OCI-LY7 (cell line): Measurements from ENCODE around the gene YPEL3.

Experiments
- EZH2phosphoT487 ChIP-seq: fragments of 200-600 bp; sonication (generic); IDR thresholded peaks from 2 replicates; pipeline ENCODE4 v1.6.1; 2018; ENCODE audit warnings: low read depth, borderline replicate concordance, mild to moderate bottlenecking, mixed run types, antibody characterized with exemption, low read length, moderate library complexity, mixed read lengths
- TF ChIP-seq, protein P1 (sequence below): fragments of 200-600 bp; sonication (generic); conservative IDR thresholded peaks from 2 replicates; pipeline ENCODE4 v1.5.1; 2014; ENCODE audit warnings: mild to moderate bottlenecking, antibody characterized with exemption, low read length, moderate library complexity, mixed read lengths

DNA sequence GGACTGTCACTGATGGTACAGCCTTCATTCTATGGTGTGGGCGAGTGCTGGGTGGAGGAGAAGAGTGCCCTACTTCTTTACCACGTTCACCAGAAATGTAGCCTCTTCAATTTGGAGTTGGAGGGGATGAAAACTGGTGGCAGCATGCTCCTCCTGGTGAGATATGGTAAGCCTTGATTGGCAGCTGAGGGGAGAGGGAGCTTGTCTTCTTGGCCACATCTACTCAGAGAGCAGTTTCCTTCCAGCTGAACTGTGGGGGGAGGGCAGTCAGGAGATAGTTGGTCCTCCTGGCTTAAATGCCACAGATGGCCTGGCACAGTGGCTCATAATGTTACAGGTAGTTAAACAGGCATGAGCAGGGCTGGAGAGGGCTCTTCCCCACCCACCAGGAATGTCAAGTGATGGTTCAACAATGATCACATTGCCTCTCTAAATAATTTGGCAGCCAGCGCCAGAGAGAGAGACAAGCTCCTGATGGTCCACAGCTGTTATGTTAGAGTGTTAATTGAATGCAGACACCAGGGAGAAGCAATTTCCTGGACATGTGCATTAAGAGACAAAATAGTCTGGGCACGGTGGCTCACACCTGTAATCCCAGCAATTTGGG lies 36.0 kb upstream of the YPEL3 start:
- TF ChIP-seq, protein P1, sequence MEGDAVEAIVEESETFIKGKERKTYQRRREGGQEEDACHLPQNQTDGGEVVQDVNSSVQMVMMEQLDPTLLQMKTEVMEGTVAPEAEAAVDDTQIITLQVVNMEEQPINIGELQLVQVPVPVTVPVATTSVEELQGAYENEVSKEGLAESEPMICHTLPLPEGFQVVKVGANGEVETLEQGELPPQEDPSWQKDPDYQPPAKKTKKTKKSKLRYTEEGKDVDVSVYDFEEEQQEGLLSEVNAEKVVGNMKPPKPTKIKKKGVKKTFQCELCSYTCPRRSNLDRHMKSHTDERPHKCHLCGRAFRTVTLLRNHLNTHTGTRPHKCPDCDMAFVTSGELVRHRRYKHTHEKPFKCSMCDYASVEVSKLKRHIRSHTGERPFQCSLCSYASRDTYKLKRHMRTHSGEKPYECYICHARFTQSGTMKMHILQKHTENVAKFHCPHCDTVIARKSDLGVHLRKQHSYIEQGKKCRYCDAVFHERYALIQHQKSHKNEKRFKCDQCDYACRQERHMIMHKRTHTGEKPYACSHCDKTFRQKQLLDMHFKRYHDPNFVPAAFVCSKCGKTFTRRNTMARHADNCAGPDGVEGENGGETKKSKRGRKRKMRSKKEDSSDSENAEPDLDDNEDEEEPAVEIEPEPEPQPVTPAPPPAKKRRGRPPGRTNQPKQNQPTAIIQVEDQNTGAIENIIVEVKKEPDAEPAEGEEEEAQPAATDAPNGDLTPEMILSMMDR: no peak
- TF ChIP-seq EZH2phosphoT487: no peak
